Effector memory CD4-positive, alpha-beta T cell (primary cell): ENCODE data around the gene TRPM2.

Experiments used
- DNase-seq, 3 donors: peaks; one replicate each; pipeline ENCODE4 v3.0.0-alpha.2; 2020
- H3K27ac ChIP-seq: 2 replicates; pipeline ENCODE4 v1.7.0; 2013; ENCODE audit warnings: mild to moderate bottlenecking, low read length, moderate library complexity; ENCODE audit not compliant: insufficient read depth, poor library complexity, severe bottlenecking
- H3K27me3 ChIP-seq: replicated peaks from 2 replicates; pipeline ENCODE4 v1.7.0; 2013; ENCODE audit warnings: mild to moderate bottlenecking, low read length; ENCODE audit not compliant: insufficient read depth, control insufficient read depth, poor library complexity, severe bottlenecking
- H3K36me3 ChIP-seq: 2 replicates; pipeline ENCODE4 v1.7.0; 2013; ENCODE audit warnings: mild to moderate bottlenecking, low read length, moderate library complexity; ENCODE audit not compliant: control insufficient read depth, insufficient read depth
- H3K4me1 ChIP-seq: 2 replicates; pipeline ENCODE4 v1.7.0; 2013; ENCODE audit warnings: low read length, mild to moderate bottlenecking; ENCODE audit not compliant: control insufficient read depth, insufficient read depth, poor library complexity, severe bottlenecking
- H3K4me3 ChIP-seq: 2 replicates; pipeline ENCODE4 v1.7.0; 2013; ENCODE audit warnings: low read length, low read depth, mild to moderate bottlenecking; ENCODE audit not compliant: insufficient read depth, poor library complexity, severe bottlenecking
- H3K9me3 ChIP-seq: 2 replicates; pipeline ENCODE4 v1.7.0; 2013; ENCODE audit warnings: mild to moderate bottlenecking, low read length, moderate library complexity; ENCODE audit not compliant: control insufficient read depth

The TRPM2 gene

GRCh38 chr21:44321846-44322450 is 31.5 kb upstream of the TRPM2 start:
- peaks cover 86% of the 10 kb centered on the region for H3K36me3 ChIP-seq
- DNase-seq = no peak
- no peak overlapping the region for H3K27ac ChIP-seq
- no peak overlapping the region for H3K4me3 ChIP-seq
- no peaks in the 10 kb centered on the region for H3K4me1 ChIP-seq
- H3K9me3 ChIP-seq = no peaks in the 10 kb centered on the region
- no peaks in the 10 kb centered on the region for H3K27me3 ChIP-seq

GRCh38 chr21:44322621-44323325 is 30.6 kb upstream of the TRPM2 start:
- no peak for DNase-seq
- H3K27me3 ChIP-seq = no peaks in the 10 kb centered on the region
- no peaks in the 10 kb centered on the region for H3K4me1 ChIP-seq
- peaks cover 78% of the 10 kb centered on the region for H3K36me3 ChIP-seq
- H3K9me3 ChIP-seq = no peaks in the 10 kb centered on the region
- no peak overlapping the region for H3K4me3 ChIP-seq
- H3K27ac ChIP-seq = no peak overlapping the region

GRCh38 chr21:44323591-44323990 is 29.8 kb upstream of the TRPM2 start:
- Histone ChIP-seq H3K4me1 (no peaks in the 10 kb centered on the region), H3K36me3 (peaks cover 69% of the 10 kb centered on the region), H3K27me3 (no peaks in the 10 kb centered on the region), H3K4me3 (no peak overlapping the region), H3K27ac (no peak overlapping the region), H3K9me3 (no peaks in the 10 kb centered on the region)
- no peak for DNase-seq

- H3K36me3 ChIP-seq = peaks cover 62% of the 10 kb centered on the region
These were observed 29.1 kb upstream of the TRPM2 start for GRCh38 chr21:44324106-44324853.

DNA sequence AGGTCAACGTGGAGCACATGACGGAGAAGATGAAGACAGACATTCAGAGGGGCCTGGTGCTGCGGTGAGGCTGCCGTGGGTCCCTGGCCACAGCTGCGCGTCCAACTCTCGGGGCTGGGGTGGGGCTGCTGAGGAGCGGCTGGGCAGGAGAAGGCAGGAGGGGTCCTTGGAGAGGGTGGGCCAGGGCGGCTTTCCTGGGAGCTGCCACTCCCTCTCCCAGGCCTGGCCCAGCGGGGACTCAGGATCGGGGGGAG is 28.6 kb upstream of the TRPM2 start:
- no peak overlapping the region for H3K27ac ChIP-seq
- H3K4me1 ChIP-seq = no peaks in the 10 kb centered on the region
- DNase-seq = no peak
- H3K4me3 ChIP-seq = no peak overlapping the region
- H3K9me3 ChIP-seq = no peaks in the 10 kb centered on the region
- H3K36me3 ChIP-seq = peaks cover 59% of the 10 kb centered on the region
- H3K27me3 ChIP-seq = no peaks in the 10 kb centered on the region

More at GRCh38 chr21:44324106-44324853, 29.1 kb upstream of the TRPM2 start:
- Histone ChIP-seq H3K4me1 (no peaks in the 10 kb centered on the region), H3K4me3 (no peak overlapping the region), H3K27me3 (no peaks in the 10 kb centered on the region), H3K9me3 (no peaks in the 10 kb centered on the region), H3K27ac (no peak overlapping the region)
- DNase-seq = no peak

- no peak overlapping the region for H3K27ac ChIP-seq
- H3K27me3 ChIP-seq = no peaks in the 10 kb centered on the region
- DNase-seq = no peak
- no peaks in the 10 kb centered on the region for H3K9me3 ChIP-seq
- H3K4me3 ChIP-seq = no peak overlapping the region
- H3K36me3 ChIP-seq = peaks cover 54% of the 10 kb centered on the region
- no peaks in the 10 kb centered on the region for H3K4me1 ChIP-seq
These were observed 27.8 kb upstream of the TRPM2 start for GRCh38 chr21:44325386-44326271.

- no peaks in the 10 kb centered on the region for H3K9me3 ChIP-seq
- H3K27me3 ChIP-seq = no peaks in the 10 kb centered on the region
- no peak for DNase-seq
- H3K4me3 ChIP-seq = no peak overlapping the region
- H3K4me1 ChIP-seq = no peaks in the 10 kb centered on the region
- H3K27ac ChIP-seq = no peak overlapping the region
- peaks cover 50% of the 10 kb centered on the region for H3K36me3 ChIP-seq
These were observed 27.2 kb upstream of the TRPM2 start for GRCh38 chr21:44326272-44326647.

DNA sequence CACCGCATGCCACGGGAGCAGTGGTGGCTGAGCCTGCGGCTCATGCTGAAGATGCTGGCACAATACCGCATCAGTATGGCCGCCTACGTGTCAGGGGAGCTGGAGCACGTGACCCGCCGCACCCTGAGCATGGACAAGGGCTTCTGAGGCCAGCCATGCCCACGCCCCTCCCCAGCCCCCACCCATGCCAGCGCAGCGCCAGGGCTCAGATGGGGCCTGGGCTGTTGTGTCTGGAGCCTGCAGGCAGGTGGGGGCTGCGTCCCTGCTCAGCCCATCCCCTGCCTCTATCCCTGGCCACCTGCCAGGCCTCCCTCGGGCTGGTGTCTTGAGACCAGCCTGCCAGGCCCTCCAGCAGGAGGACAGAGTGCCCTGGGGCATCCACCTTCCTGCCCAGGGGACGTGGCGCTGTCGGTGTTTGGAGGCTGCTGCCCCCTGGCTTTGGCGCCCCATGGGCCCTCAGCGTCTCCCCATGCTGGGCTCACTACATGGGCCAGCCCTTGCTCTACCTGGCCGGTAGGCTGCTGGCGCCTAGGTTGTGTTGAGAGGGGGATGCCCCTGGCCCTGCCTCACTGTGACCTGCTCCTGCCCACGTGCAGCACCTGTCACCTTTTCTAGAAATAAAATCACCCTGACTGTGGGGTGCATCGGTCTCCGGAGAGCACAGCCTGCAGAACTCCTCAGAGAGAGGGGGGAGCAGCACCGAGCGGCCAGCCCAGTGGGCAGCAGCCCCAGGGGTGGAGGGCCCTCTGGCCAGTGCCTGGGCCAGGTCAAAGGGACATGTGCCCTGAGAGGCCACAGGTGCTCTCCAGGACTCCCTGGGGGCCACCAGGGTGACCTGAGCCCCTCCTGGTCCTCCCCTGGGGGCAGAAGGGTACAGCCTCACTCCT is 26.5 kb upstream of the TRPM2 start:
- no peaks in the 10 kb centered on the region for H3K27me3 ChIP-seq
- no peaks in the 10 kb centered on the region for H3K9me3 ChIP-seq
- H3K36me3 ChIP-seq = peaks cover 49% of the 10 kb centered on the region
- DNase-seq = no peak
- H3K4me1 ChIP-seq = no peaks in the 10 kb centered on the region
- no peak overlapping the region for H3K4me3 ChIP-seq
- no peak overlapping the region for H3K27ac ChIP-seq

- no peaks in the 10 kb centered on the region for H3K4me1 ChIP-seq
- DNase-seq = no peak
- H3K4me3 ChIP-seq = no peak overlapping the region
- no peaks in the 10 kb centered on the region for H3K27me3 ChIP-seq
- no peaks in the 10 kb centered on the region for H3K9me3 ChIP-seq
- peaks cover 44% of the 10 kb centered on the region for H3K36me3 ChIP-seq
- no peak overlapping the region for H3K27ac ChIP-seq
These were observed 25.8 kb upstream of the TRPM2 start for GRCh38 chr21:44327603-44327974.
